IMR-90 (cell line): Measurements from ENCODE around the gene KCNK15. TPM values are rescaled to one million over a fixed set of nuclear protein-coding genes. Genes with fewer than 3 reads are reported as not detected.

ENCODE experiments used
- ATAC-seq: fragments of 200-7000 bp; cut with Tn5 transposase; 2 replicates; pipeline ENCODE4 v1.9.1; 2020; ENCODE audit warnings: low read depth, mild to moderate bottlenecking, moderate library complexity
- BruUV-seq: library from RNA; stranded (reverse); fragments of 400-500 nt; replicated peaks from 2 replicates; lab custom pipeline; 2021; lab: Mats Ljungman, UMichigan
- CTCF ChIA-PET: fragments of 300-600 bp; formaldehyde crosslinking; extraction: SDS; loops from one replicate; lab custom pipeline; 2021; ENCODE audit warnings: antibody characterized with exemption; lab: Yijun Ruan, JAX
- POLR2A ChIA-PET: fragments of 300-600 bp; sonication (Branson Sonifier 250); formaldehyde crosslinking; loops from one replicate; lab custom pipeline; 2022; ENCODE audit warnings: antibody characterized with exemption; ENCODE audit not compliant: unreplicated experiment; lab: Charles Lee
- DNase-seq: peaks from one replicate; pipeline ENCODE4 v3.0.0; 2013
- H2AFZ ChIP-seq: replicated peaks from 2 replicates; pipeline ENCODE3; 2013; ENCODE audit warnings: low read length, mild to moderate bottlenecking; ENCODE audit not compliant: poor library complexity
- H2AK5ac ChIP-seq: 2 replicates; pipeline ENCODE4 v1.6.1; 2013; ENCODE audit warnings: low read depth, low read length, inconsistent platforms
- H2AK9ac ChIP-seq: replicated peaks from 2 replicates; pipeline ENCODE3; 2013; ENCODE audit warnings: mild to moderate bottlenecking, low read depth, low read length, moderate library complexity; ENCODE audit not compliant: poor library complexity
- H2BK120ac ChIP-seq: 2 replicates; pipeline ENCODE4 v1.6.1; 2013; ENCODE audit warnings: low read depth, low read length, inconsistent platforms
- H2BK15ac ChIP-seq: 3 replicates; pipeline ENCODE4 v1.6.1; 2013; ENCODE audit warnings: low read depth, low read length, inconsistent platforms
- H2BK20ac ChIP-seq: 2 replicates; pipeline ENCODE4 v1.6.1; 2013; ENCODE audit warnings: low read depth, mild to moderate bottlenecking, inconsistent platforms, low read length, moderate library complexity
- H2BK5ac ChIP-seq: 2 replicates; pipeline ENCODE4 v1.6.1; 2013; ENCODE audit warnings: mild to moderate bottlenecking, low read depth, low read length, inconsistent platforms; ENCODE audit not compliant: poor library complexity, severe bottlenecking
- H3K14ac ChIP-seq: replicated peaks from 2 replicates; pipeline ENCODE4 v1.6.1; 2013; ENCODE audit warnings: low read depth, low read length, inconsistent platforms
- H3K18ac ChIP-seq: 2 replicates; pipeline ENCODE4 v1.6.1; 2013; ENCODE audit warnings: low read depth, low read length, control low read depth
- H3K23ac ChIP-seq: 2 replicates; pipeline ENCODE4 v1.6.1; 2013; ENCODE audit warnings: low read depth, low read length, inconsistent platforms
- H3K27ac ChIP-seq: 2 replicates; pipeline ENCODE4 v1.5.1; 2013; ENCODE audit warnings: mild to moderate bottlenecking, control low read depth, low read length; ENCODE audit not compliant: insufficient read depth
- H3K27me3 ChIP-seq: 2 replicates; pipeline ENCODE4 v1.6.1; 2013; ENCODE audit warnings: low read length; ENCODE audit not compliant: control insufficient read depth, insufficient read depth
- H3K36me3 ChIP-seq: 2 replicates; pipeline ENCODE4 v1.6.1; 2013; ENCODE audit warnings: low read length, mixed read lengths; ENCODE audit not compliant: control insufficient read depth, insufficient read depth
- H3K4ac ChIP-seq: 2 replicates; pipeline ENCODE4 v1.6.1; 2013; ENCODE audit warnings: low read depth, low read length, inconsistent platforms
- H3K4me1 ChIP-seq: 2 replicates; pipeline ENCODE4 v1.6.1; 2013; ENCODE audit warnings: low read length, mixed read lengths; ENCODE audit not compliant: control insufficient read depth, insufficient read depth
- H3K4me2 ChIP-seq: 2 replicates; pipeline ENCODE4 v1.6.1; 2013; ENCODE audit warnings: low read depth, mild to moderate bottlenecking, control low read depth, low read length, moderate library complexity
- H3K4me3 ChIP-seq: 2 replicates; pipeline ENCODE4 v1.5.1; 2013; ENCODE audit warnings: low read depth, mild to moderate bottlenecking, control low read depth, low read length, moderate library complexity; ENCODE audit not compliant: insufficient read depth
- H3K56ac ChIP-seq: 2 replicates; pipeline ENCODE4 v1.6.1; 2013; ENCODE audit warnings: low read length, inconsistent platforms; ENCODE audit not compliant: insufficient read depth; ENCODE audit errors: extremely low read depth
- H3K79me1 ChIP-seq, 2 experiments: 2 replicates each; pipeline ENCODE4 v1.6.1; 2013; ENCODE audit warnings: low read length in 2 of 2, inconsistent platforms in 1 of 2, low read depth in 1 of 2
- H3K9ac ChIP-seq: 2 replicates; pipeline ENCODE4 v1.6.1; 2013; ENCODE audit warnings: low read depth, low read length, control low read depth
- H3K9me1 ChIP-seq: 2 replicates; pipeline ENCODE4 v1.6.1; 2013; ENCODE audit warnings: low read length, inconsistent platforms; ENCODE audit not compliant: insufficient read depth
- H3K9me3 ChIP-seq: 2 replicates; pipeline ENCODE4 v1.6.1; 2013; ENCODE audit warnings: low read length; ENCODE audit not compliant: control insufficient read depth, insufficient read depth
- H4K20me1 ChIP-seq: 2 replicates; pipeline ENCODE4 v1.6.1; 2013; ENCODE audit warnings: low read length, inconsistent platforms; ENCODE audit not compliant: insufficient read depth
- H4K5ac ChIP-seq: 2 replicates; pipeline ENCODE4 v1.6.1; 2013; ENCODE audit warnings: mild to moderate bottlenecking, low read depth, low read length, control low read depth
- H4K8ac ChIP-seq, 2 experiments: 2 replicates each; pipeline ENCODE4 v1.6.1; 2013; ENCODE audit warnings: low read depth in 2 of 2, low read length in 2 of 2, control low read depth in 1 of 2, inconsistent platforms in 1 of 2
- H4K91ac ChIP-seq: 2 replicates; pipeline ENCODE4 v1.6.1; 2013; ENCODE audit warnings: low read depth, low read length, inconsistent platforms; ENCODE audit not compliant: insufficient read depth
- CEBPB ChIP-seq: IDR thresholded peaks from 2 replicates; pipeline ENCODE4 v1.6.1; 2012; ENCODE audit warnings: low read depth, low read length, improper control_type of control experiment
- CHD1 ChIP-seq: IDR thresholded peaks from 2 replicates; pipeline ENCODE4 v1.6.1; 2012; ENCODE audit warnings: low read depth, low read length, improper control_type of control experiment
- MAZ ChIP-seq: IDR thresholded peaks from 2 replicates; pipeline ENCODE4 v1.6.1; 2012; ENCODE audit warnings: low read depth, mild to moderate bottlenecking, low read length, improper control_type of control experiment, moderate library complexity, borderline replicate concordance
- POLR2A ChIP-seq: IDR thresholded peaks from 2 replicates; pipeline ENCODE4 v1.6.1; 2012; ENCODE audit warnings: mild to moderate bottlenecking, low read depth, low read length
- RAD21 ChIP-seq: IDR thresholded peaks from 2 replicates; pipeline ENCODE4 v1.6.1; 2012; ENCODE audit warnings: low read length, improper control_type of control experiment
- RFX5 ChIP-seq: IDR thresholded peaks from 2 replicates; pipeline ENCODE4 v1.8.0; 2012; ENCODE audit warnings: low read depth, mild to moderate bottlenecking, low read length, moderate library complexity
- SMC3 ChIP-seq: fragments of 150-350 bp; IDR thresholded peaks from 2 replicates; pipeline ENCODE4 v1.6.1; 2016; ENCODE audit warnings: low read depth, mild to moderate bottlenecking, antibody characterized with exemption, low read length, moderate library complexity
- WGBS, 2 experiments: methylation state at CpG; one replicate each; pipeline versions ENCODE4 v1.1.5 to v1.1.7; 2013; ENCODE audit warnings: missing lambda C conversion rate in 2 of 2; ENCODE audit not compliant: insufficient read length in 1 of 2; ENCODE audit errors: extremely low coverage in 2 of 2; 5-methylcytosine and 5-hydroxymethylcytosine counted together
- dilution Hi-C: fragments of 300-500 bp; cut with HindIII; formaldehyde crosslinking; loops from one replicate; pipeline ENCODE4 v1.14.3; 2018; ENCODE audit warnings: low sequenced_read_pairs; ENCODE audit not compliant: unreplicated experiment
- in situ Hi-C: fragments of 300-500 bp; cut with MboI; formaldehyde crosslinking; loops from 3 replicates; pipeline ENCODE4 v1.14.3; 2019; ENCODE audit warnings: low sequenced_read_pairs, inconsistent platforms, mixed read lengths
- intact Hi-C: fragments of 100-400 bp; cut with micrococcal nuclease; formaldehyde crosslinking; loops from 2 replicates; pipeline ENCODE4 v1.10.0; 2022
- polyA plus RNA-seq, 3 experiments: library from polyadenylated mRNA; depleted of rRNA; stranded (reverse); fragments of >200 nt; gene quantifications; 2 replicates each; pipeline ENCODE4 v1.2.3, GENCODE V29; 2012; ENCODE audit warnings: low replicate concordance in 1 of 3
- total RNA-seq: library from RNA; depleted of rRNA; stranded (reverse); fragments of >200 nt; gene quantifications from 2 replicates; pipeline ENCODE4 v1.2.3, GENCODE V29; 2012

KCNK15 gene
- total and polyA plus RNA-seq, 2 of the 4 experiments (the other 2 are of a cell fraction), result not detected

- POLR2A ChIA-PET, result no interaction called here
- no TSS peak for BruUV-seq
These were observed 11.3 kb downstream of the KCNK15 start for GRCh38 chr20:44756956-44757355.

More at GRCh38 chr20:44756956-44757355, 11.3 kb downstream of the KCNK15 start:
- DNase-seq, result no peak
- TF ChIP-seq MAZ (no peak), RAD21 (no peak), CHD1 (no peak), RFX5 (no peak), CEBPB (no peak), POLR2A (no peak), SMC3 (no peak)
- Histone ChIP-seq H2BK20ac (no peak overlapping the region), H2AFZ (no peak overlapping the region), H3K18ac (no peak overlapping the region), H4K20me1 (no peaks in the 10 kb centered on the region), H3K27ac (no peak overlapping the region), H4K8ac (no peak overlapping the region), H2AK5ac (no peak overlapping the region), H3K36me3 (no peaks in the 10 kb centered on the region), H4K91ac (no peak overlapping the region), H2BK5ac (no peak overlapping the region), H3K9me3 (no peaks in the 10 kb centered on the region), H3K14ac (no peak overlapping the region), H4K5ac (no peak overlapping the region), H2AK9ac (no peak overlapping the region), H3K23ac (no peak overlapping the region), H3K4me1 (no peaks in the 10 kb centered on the region), H3K9ac (no peak overlapping the region), H3K4me2 (no peak overlapping the region), H3K4ac (no peak overlapping the region), H3K56ac (no peak overlapping the region), H3K27me3 (peaks cover 35% of the 10 kb centered on the region), H2BK15ac (no peak overlapping the region), H2BK120ac (no peak overlapping the region), H3K79me1 (no peaks in the 10 kb centered on the region), H3K9me1 (no peaks in the 10 kb centered on the region), H3K4me3 (no peak overlapping the region)
- CTCF ChIA-PET, result no interaction called here
- no peak for ATAC-seq
- in situ Hi-C loops (no loop called here), dilution Hi-C loops (no loop called here), intact Hi-C loops (no loop called here)
- WGBS, 2 experiments, result no CpG with 5 or more reads among the region's 5 CpGs
